HCT116 (cell line): ENCODE results near the gene CACNA2D3. TPM values are rescaled to one million over a fixed set of nuclear protein-coding genes. Genes with fewer than 3 reads are reported as not detected.

ENCODE experiments used
- ATAC-seq: fragments of 200-7000 bp; cut with Tn5 transposase; 2 replicates; pipeline ENCODE4 v1.9.1; 2020; ENCODE audit warnings: mild to moderate bottlenecking, moderate library complexity
- BruUV-seq: library from RNA; stranded (reverse); fragments of 400-500 nt; replicated peaks from 2 replicates; lab custom pipeline; 2021; lab: Mats Ljungman, UMichigan
- CTCF ChIA-PET: fragments of 300-600 bp; sonication (Branson Sonifier 250); formaldehyde crosslinking; loops from one replicate; lab custom pipeline; 2021; ENCODE audit warnings: antibody characterized with exemption; lab: Charles Lee
- POLR2A ChIA-PET: fragments of 300-600, 350-600 bp; sonication (Branson Sonifier 250); formaldehyde crosslinking; loops from one replicate; lab custom pipeline; 2021; ENCODE audit warnings: antibody characterized with exemption; lab: Charles Lee
- RAD21 ChIA-PET, 2 experiments: fragments of 300-600 bp; sonication (Branson Sonifier 250); formaldehyde crosslinking; loops; one replicate each; lab custom pipeline; 2023; ENCODE audit warnings: low total read pairs in 2 of 2; ENCODE audit not compliant: uncharacterized antibody in 2 of 2, unreplicated experiment in 2 of 2, low non-redundant PET in 1 of 2; lab: Charles Lee
- DNase-seq: peaks from one replicate; pipeline ENCODE4 v3.0.0-alpha.2; 2010; ENCODE audit warnings: low read depth, low spot score
- H2AFZ ChIP-seq: fragments of 200-600 bp; shearing (Covaris generic), sonication (generic); 2 replicates; pipeline ENCODE4 v1.6.1; 2017; ENCODE audit warnings: low read depth, mixed run types, mixed read lengths, antibody characterized with exemption, low read length; ENCODE audit not compliant: poor library complexity, severe bottlenecking
- H3K27ac ChIP-seq: 2 replicates; pipeline ENCODE4 v1.5.1; 2012; ENCODE audit warnings: low read depth, low read length
- H3K27me3 ChIP-seq: fragments of 200-600 bp; sonication (generic); 2 replicates; pipeline ENCODE4 v1.6.1; 2016; ENCODE audit warnings: mixed run types, low read length, mixed read lengths; ENCODE audit not compliant: insufficient read depth
- H3K36me3 ChIP-seq, 2 experiments: fragments of 200-500 bp in 1 of 2; fragments of 200-600 bp in 1 of 2; sonication (Bioruptor generic) in 1 of 2; sonication (generic) in 1 of 2; 2 replicates each; pipeline versions ENCODE4 v1.5.1 to v1.6.1; 2014 to 2016; ENCODE audit warnings: low read length in 2 of 2, inconsistent platforms in 1 of 2, mixed read lengths in 1 of 2, mixed run types in 1 of 2; ENCODE audit not compliant: insufficient read depth in 2 of 2, control insufficient read depth in 1 of 2
- H3K4me1 ChIP-seq, 2 experiments: fragments of 200-600 bp in 1 of 2; sonication (generic) in 1 of 2; 2 replicates each; pipeline versions ENCODE4 v1.5.1 to v1.6.1; 2012 to 2017; ENCODE audit warnings: low read length in 2 of 2, inconsistent platforms in 1 of 2, mild to moderate bottlenecking in 1 of 2, mixed read lengths in 1 of 2, mixed run types in 1 of 2, moderate library complexity in 1 of 2; ENCODE audit not compliant: insufficient read depth in 2 of 2, control insufficient read depth in 1 of 2
- H3K4me2 ChIP-seq: fragments of 200-600 bp; sonication (generic); 2 replicates; pipeline ENCODE4 v1.6.1; 2017; ENCODE audit warnings: mixed run types, low read length, mixed read lengths
- H3K4me3 ChIP-seq, 2 experiments: fragments of 200-600 bp in 1 of 2; sonication (generic) in 1 of 2; replicated peaks in 1 of 2; 2 replicates each; pipeline ENCODE4 v1.5.1; 2011 to 2016; ENCODE audit warnings: low read length in 2 of 2, control low read depth in 1 of 2, low read depth in 1 of 2, mild to moderate bottlenecking in 1 of 2, mixed read lengths in 1 of 2, mixed run types in 1 of 2
- H3K79me2 ChIP-seq: fragments of 200-600 bp; sonication (generic); 2 replicates; pipeline ENCODE4 v1.6.1; 2017; ENCODE audit warnings: mild to moderate bottlenecking, mixed run types, low read length, moderate library complexity, mixed read lengths; ENCODE audit not compliant: insufficient read depth
- H3K9ac ChIP-seq: fragments of 200-600 bp; sonication (generic); 2 replicates; pipeline ENCODE4 v1.6.1; 2016; ENCODE audit warnings: low read length, mixed read lengths
- H3K9me2 ChIP-seq: fragments of 200-600 bp; sonication (generic), shearing (Covaris generic); 2 replicates; pipeline ENCODE4 v1.6.1; 2017; ENCODE audit warnings: mixed run types, mild to moderate bottlenecking, moderate library complexity; ENCODE audit not compliant: insufficient read depth
- H3K9me3 ChIP-seq, 2 experiments: fragments of 200-500 bp in 1 of 2; fragments of 200-600 bp in 1 of 2; sonication (Bioruptor generic) in 1 of 2; sonication (generic) in 1 of 2; 2 replicates each; pipeline ENCODE4 v1.6.1; 2014 to 2017; ENCODE audit warnings: low read length in 2 of 2, mixed read lengths in 2 of 2, inconsistent platforms in 1 of 2, low read depth in 1 of 2, mild to moderate bottlenecking in 1 of 2, mixed run types in 1 of 2, moderate library complexity in 1 of 2; ENCODE audit not compliant: control insufficient read depth in 1 of 2, insufficient read depth in 1 of 2
- H4K20me1 ChIP-seq: fragments of 200-600 bp; sonication (generic), shearing (Covaris generic); 2 replicates; pipeline ENCODE4 v1.6.1; 2017; ENCODE audit warnings: mixed run types, mild to moderate bottlenecking, moderate library complexity; ENCODE audit not compliant: insufficient read depth
- ATF3 ChIP-seq: IDR thresholded peaks from 2 replicates; pipeline ENCODE4 v1.6.1; 2012
- CBX3 ChIP-seq: IDR thresholded peaks from 2 replicates; pipeline ENCODE4 v1.6.1; 2012; ENCODE audit warnings: low read depth
- CTCF ChIP-seq, 3 experiments: fragments of 200-600 bp in 1 of 3; sonication (generic) in 1 of 3; IDR thresholded peaks in 2 of 3; conservative IDR thresholded peaks in 1 of 3; 2 replicates each; pipeline ENCODE4 v1.5.1; 2012 to 2017; ENCODE audit warnings: low read depth in 2 of 3, low read length in 2 of 3, antibody characterized with exemption in 1 of 3, borderline replicate concordance in 1 of 3, control low read depth in 1 of 3, mild to moderate bottlenecking in 1 of 3, mixed read lengths in 1 of 3, mixed run types in 1 of 3, moderate library complexity in 1 of 3; ENCODE audit not compliant: insufficient read depth in 1 of 3
- ELF1 ChIP-seq: IDR thresholded peaks from 2 replicates; pipeline ENCODE4 v1.6.1; 2012; ENCODE audit warnings: low read depth, borderline replicate concordance
- EZH2 ChIP-seq: fragments of 200-600 bp; sonication (generic); IDR thresholded peaks from 2 replicates; pipeline ENCODE4 v1.6.1; 2017; ENCODE audit warnings: antibody characterized with exemption, mixed run types
- EZH2phosphoT487 ChIP-seq: fragments of 200-600 bp; IDR thresholded peaks from 2 replicates; pipeline ENCODE4 v1.6.1; 2018; ENCODE audit warnings: antibody characterized with exemption, borderline replicate concordance
- FOSL1 ChIP-seq: IDR thresholded peaks from 2 replicates; pipeline ENCODE4 v1.6.1; 2012; ENCODE audit warnings: low read depth
- JUND ChIP-seq: IDR thresholded peaks from 2 replicates; pipeline ENCODE4 v1.6.1; 2012
- MAX ChIP-seq: IDR thresholded peaks from 2 replicates; pipeline ENCODE4 v1.6.1; 2012
- RAD21 ChIP-seq: IDR thresholded peaks from 2 replicates; pipeline ENCODE4 v1.6.1; 2012; ENCODE audit warnings: low read depth, mild to moderate bottlenecking
- REST ChIP-seq: IDR thresholded peaks from 2 replicates; pipeline ENCODE4 v1.6.1; 2012; ENCODE audit warnings: low read depth
- SIN3A ChIP-seq: IDR thresholded peaks from 2 replicates; pipeline ENCODE4 v1.6.1; 2012; ENCODE audit warnings: low read depth
- SP1 ChIP-seq: IDR thresholded peaks from 2 replicates; pipeline ENCODE4 v1.6.1; 2012; ENCODE audit warnings: low read depth
- SRF ChIP-seq: IDR thresholded peaks from 2 replicates; pipeline ENCODE4 v1.6.1; 2012; ENCODE audit warnings: low read depth
- TCF7L2 ChIP-seq: IDR thresholded peaks from 2 replicates; pipeline ENCODE4 v1.7.0; 2011; ENCODE audit warnings: borderline replicate concordance, inconsistent platforms; ENCODE audit not compliant: insufficient read depth, insufficient read length; ENCODE audit errors: extremely low read depth
- YY1 ChIP-seq: IDR thresholded peaks from 2 replicates; pipeline ENCODE4 v1.6.1; 2011; ENCODE audit warnings: low read length, low read depth, moderate library complexity, mild to moderate bottlenecking; ENCODE audit not compliant: insufficient replicate concordance; ENCODE audit errors: extremely low read depth
- ZBTB33 ChIP-seq: IDR thresholded peaks from 2 replicates; pipeline ENCODE4 v1.6.1; 2011; ENCODE audit warnings: mild to moderate bottlenecking, low read length, moderate library complexity; ENCODE audit not compliant: insufficient replicate concordance; ENCODE audit errors: extremely low read depth
- ZNF274 ChIP-seq: fragments of 200-500 bp; sonication (Bioruptor generic); IDR thresholded peaks from 2 replicates; pipeline ENCODE4 v1.6.1; 2014; ENCODE audit warnings: mild to moderate bottlenecking, low read depth, low read length, inconsistent platforms
- intact Hi-C: fragments of 100-400 bp; cut with micrococcal nuclease; formaldehyde crosslinking; loops from 2 replicates; pipeline ENCODE4 v1.10.0; 2022
- total RNA-seq: library from RNA; stranded (reverse); gene quantifications from one replicate; pipeline ENCODE4 v1.2.1, GENCODE V29; 2021; ENCODE audit not compliant: unreplicated experiment

The CACNA2D3 gene
- total RNA-seq, 1 experiment from 2014 or later: 0.20 TPM

- H3K36me3 ChIP-seq: no peaks in the 10 kb centered on the region
- RAD21 ChIA-PET: no interaction called here
- no peaks in the 10 kb centered on the region for H3K79me2 ChIP-seq
- H3K4me1 ChIP-seq: no peaks in the 10 kb centered on the region
- H3K4me3 ChIP-seq: no peak overlapping the region
- no peaks in the 10 kb centered on the region for H3K9me2 ChIP-seq
- TF ChIP-seq SIN3A: no peak
- TF ChIP-seq EZH2: no peak
- TF ChIP-seq TCF7L2: no peak
- no peak for TF ChIP-seq ELF1
- no peak for TF ChIP-seq MAX
- no peak for TF ChIP-seq FOSL1
- TF ChIP-seq EZH2phosphoT487: no peak
- no peak for TF ChIP-seq SP1
- TF ChIP-seq RAD21: no peak
- no peak for TF ChIP-seq CTCF (IDR thresholded peaks at IDR 0.05 in 2 of 3, conservative IDR thresholded peaks at IDR 0.05 in 1 of 3; ENCODE audit: borderline replicate concordance in 1 of 3, insufficient read depth in 1 of 3, low read depth in 2 of 3, low read length in 2 of 3)
- TF ChIP-seq ZBTB33: no peak
- no peak for TF ChIP-seq SRF
- TF ChIP-seq YY1: no peak
- TF ChIP-seq ZNF274: no peak
- no peak for TF ChIP-seq ATF3
- TF ChIP-seq CBX3: no peak
- no peak for TF ChIP-seq JUND
- no peak for TF ChIP-seq REST
- CTCF ChIA-PET: no interaction called here
- ATAC-seq (no peak), DNase-seq (no peak)
- H4K20me1 ChIP-seq: no peaks in the 10 kb centered on the region
- no peak overlapping the region for H2AFZ ChIP-seq
- POLR2A ChIA-PET: no interaction called here
- H3K4me2 ChIP-seq: no peak overlapping the region
- no peak overlapping the region for H3K9ac ChIP-seq
- no TSS peak for BruUV-seq
- no peak overlapping the region for H3K27ac ChIP-seq
- no peaks in the 10 kb centered on the region; a peak in 1 of 4 replicates for H3K9me3 ChIP-seq
- intact Hi-C loops: no loop called here
- H3K27me3 ChIP-seq: no peaks in the 10 kb centered on the region
Observed at GRCh38 chr3:54537506-54537905, 415.2 kb downstream of the CACNA2D3 start.
